Stimulated activated CD8-positive, alpha-beta memory T cell treated with anti-CD3 and anti-CD28 coated beads, Interleukin-7, amount 100 ng/mL, for 48 hours (primary cell): Measurements from ENCODE around the gene INHBB.

Experiments
- DNase-seq, 2 donors: peaks; one replicate each; pipeline ENCODE4 v3.0.0-alpha.2; 2020; ENCODE audit warnings: low read depth in 1 of 2; ENCODE audit errors: extremely low read depth in 1 of 2

INHBB gene

DNA sequence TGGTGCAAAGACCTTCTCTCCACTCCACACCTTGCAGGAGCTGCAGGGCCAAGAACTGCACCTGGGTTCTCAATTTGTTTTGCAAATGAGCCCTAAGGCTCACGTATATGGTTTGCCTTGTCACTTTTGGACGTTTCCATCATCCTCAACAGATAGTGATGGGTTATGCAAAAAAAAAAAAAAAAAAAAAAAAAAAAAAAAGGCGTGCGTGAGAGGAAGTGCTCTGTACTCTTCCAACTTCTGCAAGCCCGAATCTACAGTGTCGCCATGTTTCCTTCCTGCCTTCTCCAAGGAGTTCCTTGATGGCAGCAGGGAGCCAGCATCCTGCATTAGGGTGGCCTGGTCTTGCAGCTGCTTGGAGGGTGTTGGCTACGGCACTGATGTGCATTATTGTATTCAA, 4.0 kb upstream of the INHBB start:
- DNase-seq, result no peak

DNA sequence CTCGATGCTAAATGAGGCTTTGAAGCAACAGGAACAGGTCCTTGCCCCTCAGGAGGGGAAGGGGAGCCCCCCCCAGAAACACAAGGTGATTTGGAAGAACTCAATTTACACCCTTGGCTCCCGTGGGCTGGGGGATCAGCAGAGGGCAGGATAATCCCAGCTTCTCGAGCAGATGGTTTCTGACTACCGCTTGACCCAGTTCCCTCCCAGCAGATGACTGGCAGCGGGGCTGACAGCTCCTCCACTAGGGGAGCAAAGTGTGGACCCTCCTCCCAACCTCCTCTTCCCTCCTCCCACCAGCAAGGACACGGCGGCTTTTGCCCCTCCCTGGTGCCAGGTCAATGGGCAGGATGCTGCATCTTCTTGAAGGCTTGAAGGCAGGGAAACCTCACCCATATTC, 3.5 kb upstream of the INHBB start:
- no peak for DNase-seq

DNA sequence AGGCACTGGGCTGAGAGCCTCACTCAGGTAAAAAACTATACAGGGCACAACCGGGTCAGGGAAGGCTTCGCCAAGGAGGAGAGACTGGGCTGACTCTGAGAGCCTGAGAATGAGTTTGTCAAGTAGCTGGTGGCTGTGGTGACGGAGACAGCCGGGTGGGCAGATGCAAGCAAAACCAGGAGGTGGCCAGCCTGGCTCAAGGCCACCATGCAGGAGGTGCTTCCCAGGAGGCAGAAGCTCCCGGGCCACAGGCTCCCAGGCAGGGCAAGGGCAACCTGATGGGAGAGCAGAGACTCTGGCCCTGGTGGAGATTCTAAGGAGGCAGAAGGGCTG, 2.9 kb upstream of the INHBB start:
- no peak for DNase-seq

DNA sequence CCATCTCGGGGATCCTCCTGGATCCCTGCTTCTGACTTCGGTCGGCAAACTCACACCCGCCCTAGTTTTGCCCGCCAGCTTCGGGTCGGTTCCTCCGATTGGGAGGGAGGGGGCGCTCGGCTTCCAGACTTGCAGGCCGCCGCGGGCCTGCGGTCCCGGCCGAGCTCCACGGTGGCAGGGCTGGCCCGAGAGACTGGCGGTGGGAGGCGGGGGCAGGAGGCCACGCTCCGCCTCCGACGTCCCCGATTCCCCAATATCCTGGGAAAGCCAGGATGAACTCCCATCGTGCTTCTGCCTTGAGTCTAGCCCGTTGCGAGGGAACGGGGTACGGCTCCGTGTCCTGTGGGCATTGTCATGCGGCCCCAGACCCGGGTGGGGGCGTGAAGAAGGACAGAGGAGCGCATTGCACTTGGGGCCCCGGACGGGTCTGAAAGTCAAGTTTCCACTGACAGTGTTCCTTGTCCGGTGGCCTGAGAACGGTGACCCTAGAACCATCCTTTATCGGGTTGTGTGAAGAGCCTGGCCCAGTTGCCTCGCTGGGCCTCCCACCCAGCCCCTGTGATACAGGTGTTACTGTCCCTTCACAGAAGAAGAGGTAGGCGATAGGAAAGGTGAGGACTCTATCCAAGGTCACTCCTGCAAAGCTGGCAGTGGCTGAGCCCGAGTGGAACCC, 2.4 kb upstream of the INHBB start:
- DNase-seq, result peak; percentile 37 to 39

DNA sequence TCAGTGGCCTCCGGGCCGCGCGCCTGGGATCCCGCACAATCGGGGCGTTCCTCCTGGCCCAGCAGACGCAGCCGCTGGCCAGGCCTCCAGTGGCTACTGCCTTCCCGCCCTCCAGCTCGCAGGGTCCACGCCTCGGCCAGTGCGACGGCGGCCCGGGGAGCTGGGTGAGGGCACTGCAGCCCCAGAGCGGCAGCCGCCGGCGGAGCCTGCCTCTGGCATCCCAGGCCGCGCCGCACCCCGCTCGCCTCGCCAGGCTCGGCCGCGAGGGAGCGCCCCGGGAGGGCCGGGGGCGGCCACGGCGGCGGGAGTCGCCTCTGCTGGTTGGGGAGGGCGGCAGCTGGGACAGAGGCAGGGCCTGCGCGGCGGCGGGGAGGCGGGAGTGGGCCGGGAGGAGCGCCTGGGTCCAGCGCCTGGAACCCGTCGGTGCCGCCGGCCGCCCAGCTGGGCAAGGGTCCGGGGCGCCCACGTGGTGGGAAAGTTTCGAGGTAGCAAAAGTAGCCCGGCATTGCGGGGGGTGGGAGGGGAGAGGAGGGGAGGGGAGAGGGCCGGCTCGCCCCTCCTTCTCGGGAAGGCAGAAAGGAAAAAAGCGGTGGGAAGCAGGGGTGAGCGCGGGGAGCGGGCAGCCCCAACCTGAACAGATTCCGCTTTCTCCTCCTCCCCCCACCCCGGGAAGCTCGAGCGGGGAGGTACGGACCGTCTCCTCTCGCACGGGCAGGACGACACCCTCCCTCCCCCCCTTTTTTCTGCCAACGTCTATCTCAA, 1.5 kb upstream of the INHBB start:
- no peak for DNase-seq

DNA sequence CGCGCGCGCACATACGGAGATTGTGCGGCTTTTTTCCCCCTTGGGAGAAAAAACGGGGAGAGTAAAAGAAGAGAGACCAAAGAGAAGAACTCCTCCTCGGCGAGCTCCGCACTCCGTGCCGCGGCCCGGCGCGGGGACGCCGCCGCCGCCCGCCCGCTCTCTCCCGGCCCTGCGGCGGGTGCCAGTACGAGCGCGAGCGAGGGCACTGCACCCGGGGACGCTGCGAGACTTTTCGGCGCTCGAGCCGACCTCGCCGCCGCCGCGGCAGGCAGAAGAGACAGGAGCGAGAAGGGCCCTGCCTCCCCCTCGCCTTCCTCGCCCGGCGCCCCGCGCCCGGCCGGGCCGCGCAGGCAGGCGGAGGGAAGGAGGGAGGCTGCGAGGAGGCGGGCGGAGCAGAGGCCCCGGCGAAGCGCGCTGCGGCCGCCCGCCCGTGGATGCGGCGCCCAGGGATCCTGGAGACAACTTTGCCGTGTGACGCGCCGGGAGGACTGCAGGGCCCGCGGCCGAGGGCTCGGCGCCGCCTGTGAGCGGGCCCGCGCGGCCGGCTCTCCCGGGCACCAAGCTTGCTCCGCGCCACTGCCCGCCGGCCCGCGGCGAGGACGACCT, 857 bp upstream of the INHBB start:
- no peak for DNase-seq

DNA sequence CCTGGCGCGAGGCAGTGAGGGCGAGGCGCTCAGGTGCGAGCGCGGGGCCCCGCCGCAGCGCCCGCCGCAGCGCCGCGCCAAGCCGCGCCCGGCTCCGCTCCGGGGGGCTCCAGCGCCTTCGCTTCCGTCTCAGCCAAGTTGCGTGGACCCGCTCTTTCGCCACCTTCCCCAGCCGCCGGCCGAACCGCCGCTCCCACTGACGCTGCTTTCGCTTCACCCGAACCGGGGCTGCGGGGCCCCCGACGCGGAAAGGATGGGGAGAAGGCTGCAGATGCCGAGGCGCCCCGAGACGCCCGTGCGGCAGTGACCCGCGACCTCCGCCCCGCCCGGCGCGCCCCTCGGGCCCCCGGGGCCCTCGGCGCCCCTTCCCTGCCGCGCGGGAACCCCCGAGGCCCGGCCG, 328 bp upstream of the INHBB start:
- DNase-seq, result no peak

DNA sequence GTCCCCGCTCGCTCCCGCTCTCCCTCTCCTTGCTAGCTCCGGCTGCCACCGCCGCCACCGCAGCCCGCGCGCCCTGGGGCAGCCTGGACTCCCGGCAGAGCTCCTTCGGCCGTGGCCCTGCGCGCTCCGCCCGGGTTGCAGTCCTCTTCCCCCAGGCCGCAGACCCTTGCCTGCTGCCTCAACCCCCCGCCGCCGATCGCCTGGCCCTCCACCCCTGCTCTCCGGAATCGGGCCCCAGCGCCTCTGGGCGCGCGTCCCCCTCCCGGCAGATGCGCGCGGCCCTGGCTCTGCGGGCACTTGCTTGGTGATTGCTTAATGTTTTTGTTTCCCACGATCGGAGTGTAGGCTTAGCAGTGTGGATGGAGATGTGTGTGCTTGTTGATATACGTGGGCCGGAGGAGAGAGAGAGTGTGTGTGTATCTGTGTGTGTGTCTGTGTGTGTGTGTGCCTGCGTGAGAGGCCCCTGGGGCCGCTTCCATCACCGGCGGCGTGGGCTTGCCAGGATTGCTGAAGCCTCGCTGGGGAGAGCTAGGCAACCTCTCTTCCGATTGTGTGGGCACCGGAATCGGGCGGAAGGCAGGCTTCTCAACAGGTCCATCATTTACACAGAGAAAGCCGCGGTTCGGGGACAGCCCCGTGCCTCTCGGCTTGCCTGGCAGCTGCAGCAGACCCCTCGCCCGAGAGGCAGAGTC, 877 bp downstream of the INHBB start:
- no peak for DNase-seq

DNA sequence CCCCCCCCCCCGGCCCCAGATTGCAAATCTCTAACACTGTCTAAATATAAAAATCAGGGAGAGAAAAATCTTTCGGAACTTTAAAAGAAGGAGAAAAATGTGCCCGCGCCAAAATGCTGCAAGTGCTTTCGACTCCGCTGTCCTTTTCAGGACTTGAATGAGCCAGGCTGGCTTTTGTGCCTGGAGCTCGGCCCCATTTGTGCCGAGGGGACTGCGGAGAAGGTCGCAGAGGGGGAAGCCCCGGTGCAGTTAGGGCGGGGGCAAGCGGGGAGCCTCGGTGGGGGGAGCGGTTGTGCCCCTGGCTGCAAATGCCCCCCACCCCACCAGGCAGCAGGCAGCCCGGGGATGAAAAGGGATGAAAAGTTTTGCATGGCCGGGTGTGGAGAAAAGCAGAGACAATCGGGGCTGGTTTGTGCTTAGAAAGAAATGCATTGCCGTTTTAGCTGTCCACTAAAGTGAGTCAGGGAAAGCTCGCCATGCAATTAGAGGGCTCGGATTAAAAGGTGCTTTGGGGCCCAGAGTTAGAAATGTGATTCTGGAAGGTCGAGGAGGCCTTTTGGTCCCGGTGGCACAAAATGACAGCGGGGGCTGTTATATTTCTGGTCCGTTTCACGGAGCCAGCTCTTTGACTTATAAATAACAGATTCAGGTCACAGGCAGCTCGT, 1.6 kb downstream of the INHBB start:
- DNase-seq, result no peak

DNA sequence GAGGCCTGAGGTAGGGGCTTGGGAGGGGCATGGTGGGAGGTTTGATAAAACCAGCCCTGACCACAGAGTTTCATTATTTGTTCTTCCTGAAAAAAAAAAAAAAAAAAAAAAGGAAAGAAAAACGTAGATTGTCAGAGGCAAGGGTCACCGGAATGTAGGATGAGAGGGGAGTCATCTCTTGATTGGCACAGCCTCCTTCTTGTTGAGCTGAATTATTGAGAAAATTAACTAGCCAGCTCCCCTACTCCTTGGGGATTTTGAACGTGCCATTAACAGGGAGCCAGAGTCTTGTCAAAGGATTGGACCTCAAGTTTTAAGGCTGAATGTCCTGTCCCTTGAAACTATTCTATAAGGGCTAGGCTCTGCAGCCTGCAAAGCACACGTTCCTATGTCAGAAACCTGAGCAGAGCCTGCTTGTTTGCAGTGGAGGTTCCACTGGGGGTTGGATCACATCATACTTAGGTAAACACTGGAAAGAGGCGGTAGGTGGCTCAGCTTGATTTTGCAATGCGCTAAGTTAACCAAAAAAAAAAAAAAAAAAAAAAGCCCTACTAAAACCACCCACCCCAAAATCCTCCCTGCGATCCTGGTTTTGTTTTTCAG, 2.3 kb downstream of the INHBB start:
- DNase-seq, result no peak

DNA sequence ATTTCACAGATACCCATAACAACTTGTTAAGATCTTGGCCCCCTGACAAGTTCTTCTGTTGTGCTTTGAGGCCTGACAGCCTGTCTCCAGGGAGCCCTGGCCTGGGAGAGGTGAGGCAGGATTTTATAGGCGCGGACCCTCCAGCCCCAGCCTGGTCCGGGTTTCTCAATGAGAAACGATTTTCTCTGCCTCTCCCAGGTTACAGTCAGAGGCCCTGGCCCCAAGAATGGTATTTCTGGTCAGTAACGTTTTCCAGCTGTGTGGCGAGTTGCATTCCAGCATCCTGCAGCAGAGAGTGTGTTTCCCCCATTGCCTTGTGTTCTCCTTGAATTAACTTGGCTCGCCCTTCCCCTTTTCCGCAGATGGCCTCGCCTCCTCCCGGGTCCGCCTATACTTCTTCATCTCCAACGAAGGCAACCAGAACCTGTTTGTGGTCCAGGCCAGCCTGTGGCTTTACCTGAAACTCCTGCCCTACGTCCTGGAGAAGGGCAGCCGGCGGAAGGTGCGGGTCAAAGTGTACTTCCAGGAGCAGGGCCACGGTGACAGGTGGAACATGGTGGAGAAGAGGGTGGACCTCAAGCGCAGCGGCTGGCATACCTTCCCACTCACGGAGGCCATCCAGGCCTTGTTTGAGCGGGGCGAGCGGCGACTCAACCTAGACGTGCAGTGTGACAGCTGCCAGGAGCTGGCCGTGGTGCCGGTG, 3.0 kb downstream of the INHBB start:
- no peak for DNase-seq

DNA sequence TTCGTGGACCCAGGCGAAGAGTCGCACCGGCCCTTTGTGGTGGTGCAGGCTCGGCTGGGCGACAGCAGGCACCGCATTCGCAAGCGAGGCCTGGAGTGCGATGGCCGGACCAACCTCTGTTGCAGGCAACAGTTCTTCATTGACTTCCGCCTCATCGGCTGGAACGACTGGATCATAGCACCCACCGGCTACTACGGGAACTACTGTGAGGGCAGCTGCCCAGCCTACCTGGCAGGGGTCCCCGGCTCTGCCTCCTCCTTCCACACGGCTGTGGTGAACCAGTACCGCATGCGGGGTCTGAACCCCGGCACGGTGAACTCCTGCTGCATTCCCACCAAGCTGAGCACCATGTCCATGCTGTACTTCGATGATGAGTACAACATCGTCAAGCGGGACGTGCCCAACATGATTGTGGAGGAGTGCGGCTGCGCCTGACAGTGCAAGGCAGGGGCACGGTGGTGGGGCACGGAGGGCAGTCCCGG, 3.5 kb downstream of the INHBB start:
- DNase-seq, result no peak

DNA sequence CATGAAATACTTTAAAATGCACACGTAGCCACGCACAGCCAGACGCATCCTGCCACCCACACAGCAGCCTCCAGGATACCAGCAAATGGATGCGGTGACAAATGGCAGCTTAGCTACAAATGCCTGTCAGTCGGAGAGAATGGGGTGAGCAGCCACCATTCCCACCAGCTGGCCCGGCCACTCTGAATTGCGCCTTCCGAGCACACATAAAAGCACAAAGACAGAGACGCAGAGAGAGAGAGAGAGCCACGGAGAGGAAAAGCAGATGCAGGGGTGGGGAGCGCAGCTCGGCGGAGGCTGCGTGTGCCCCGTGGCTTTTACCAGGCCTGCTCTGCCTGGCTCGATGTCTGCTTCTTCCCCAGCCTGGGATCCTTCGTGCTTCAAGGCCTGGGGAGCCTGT, 4.1 kb downstream of the INHBB start:
- DNase-seq, result no peak

DNA sequence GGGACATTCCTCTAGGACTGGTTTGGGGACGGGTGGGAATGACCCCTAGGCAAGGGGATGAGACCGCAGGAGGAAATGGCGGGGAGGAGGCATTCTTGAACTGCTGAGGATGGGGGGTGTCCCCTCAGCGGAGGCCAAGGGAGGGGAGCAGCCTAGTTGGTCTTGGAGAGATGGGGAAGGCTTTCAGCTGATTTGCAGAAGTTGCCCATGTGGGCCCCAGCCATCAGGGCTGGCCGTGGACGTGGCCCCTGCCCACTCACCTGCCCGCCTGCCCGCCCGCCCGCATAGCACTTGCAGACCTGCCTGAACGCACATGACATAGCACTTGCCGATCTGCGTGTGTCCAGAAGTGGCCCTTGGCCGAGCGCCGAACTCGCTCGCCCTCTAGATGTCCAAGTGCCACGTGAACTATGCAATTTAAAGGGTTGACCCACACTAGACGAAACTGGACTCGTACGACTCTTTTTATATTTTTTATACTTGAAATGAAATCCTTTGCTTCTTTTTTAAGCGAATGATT, 4.9 kb downstream of the INHBB start:
- DNase-seq, result no peak

DNA sequence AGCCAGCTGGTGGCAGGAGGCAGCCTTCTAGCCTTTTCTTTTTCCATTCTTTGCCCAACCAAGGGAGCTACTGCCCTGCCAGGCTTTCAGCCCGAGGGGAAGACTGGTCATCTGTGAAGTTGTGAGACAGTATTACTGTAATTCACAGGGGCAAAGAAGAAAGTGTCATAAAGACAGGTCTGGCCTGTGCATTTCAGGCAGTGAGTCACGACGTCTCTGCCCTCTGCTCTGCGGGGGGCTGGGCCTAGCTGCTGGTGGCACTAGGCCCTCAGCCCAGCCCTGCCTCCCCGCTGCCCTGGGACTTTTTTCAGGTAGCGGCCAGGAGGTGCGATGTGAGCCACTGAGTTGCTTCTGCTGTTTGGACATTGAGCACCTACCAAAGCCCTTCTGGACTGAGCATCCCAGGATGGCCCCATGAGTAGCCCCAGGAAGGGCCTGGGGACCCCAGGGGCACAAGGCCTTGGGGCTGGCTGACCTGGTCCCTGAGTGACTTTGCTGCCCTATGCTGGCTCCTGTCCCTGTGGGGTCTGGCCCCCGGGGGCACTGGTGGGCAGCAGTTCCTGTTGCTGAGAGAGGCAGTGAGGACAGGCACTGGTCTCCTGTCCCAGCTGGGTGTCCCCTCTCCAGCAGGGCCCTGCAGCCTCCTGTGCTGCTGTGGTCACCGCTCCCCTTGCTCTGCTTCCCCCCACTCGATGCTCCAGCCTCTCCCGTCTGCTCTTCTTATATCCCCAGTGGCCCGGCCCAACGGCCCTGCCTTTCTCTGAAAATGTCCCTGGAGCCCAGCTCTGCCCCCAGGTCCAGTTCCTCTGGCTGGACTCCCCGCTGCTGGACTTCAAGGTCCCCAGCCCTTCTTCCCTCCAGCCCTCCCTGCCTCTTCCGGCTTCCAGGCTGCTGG, 7.0 kb downstream of the INHBB start:
- no peak for DNase-seq

DNA sequence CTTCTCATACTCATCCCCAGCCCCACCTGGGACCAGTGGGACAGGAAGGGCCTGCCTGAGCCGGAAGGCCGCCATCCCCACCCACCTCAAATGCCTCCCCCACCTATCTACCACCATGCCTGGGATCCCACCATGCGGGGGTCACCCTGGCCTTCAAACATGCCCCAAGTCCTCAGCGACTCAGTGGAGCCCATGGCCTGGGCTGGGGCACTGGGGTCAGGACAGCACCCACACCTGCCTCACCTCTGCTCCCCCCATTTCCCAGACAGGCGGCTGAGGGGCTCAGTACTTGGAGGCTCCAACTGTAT, 7.6 kb downstream of the INHBB start:
- no peak for DNase-seq

DNA sequence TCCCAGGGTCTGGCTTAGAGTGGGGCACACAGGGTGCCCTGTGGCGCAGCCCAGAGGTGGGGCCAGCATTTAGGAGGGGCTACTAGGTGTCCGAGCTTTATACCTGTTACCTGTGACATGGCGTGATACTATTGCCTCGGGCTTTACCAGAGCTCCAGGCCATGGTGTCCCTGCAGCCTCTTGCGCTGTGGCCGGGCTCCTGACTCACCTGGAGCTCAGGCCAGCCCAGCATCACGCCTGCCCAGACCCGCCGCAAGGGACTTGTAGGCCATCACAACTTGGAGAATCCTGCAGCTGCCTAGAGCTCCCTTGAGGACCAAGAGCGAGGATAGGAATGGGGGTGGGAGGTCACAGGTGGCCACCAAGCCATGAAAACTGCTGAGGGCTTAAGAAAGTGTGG, 8.0 kb downstream of the INHBB start:
- DNase-seq, result no peak

DNA sequence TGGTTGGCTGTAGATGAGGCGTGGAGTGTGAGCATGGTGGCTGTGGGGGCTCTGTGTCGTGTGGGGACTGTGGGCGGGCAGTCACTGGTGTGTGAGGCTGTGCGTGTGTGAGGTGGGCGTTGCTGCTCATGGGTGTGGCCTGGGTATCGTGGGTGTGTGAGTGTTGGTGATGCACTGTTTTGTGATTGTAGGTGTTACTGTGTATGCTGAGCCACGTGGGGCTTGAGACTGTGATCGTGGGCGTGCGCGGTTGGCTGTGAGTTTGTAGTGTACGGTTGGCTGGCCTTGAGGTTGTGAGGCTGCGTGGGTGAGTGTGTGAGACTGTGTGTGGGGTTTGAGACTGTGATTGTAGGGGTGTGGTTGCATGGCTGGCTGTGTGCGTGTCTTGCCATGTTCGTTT, 8.5 kb downstream of the INHBB start:
- no peak for DNase-seq
